ENCODE results near the gene AUTS2.

Gene AUTS2

DNA sequence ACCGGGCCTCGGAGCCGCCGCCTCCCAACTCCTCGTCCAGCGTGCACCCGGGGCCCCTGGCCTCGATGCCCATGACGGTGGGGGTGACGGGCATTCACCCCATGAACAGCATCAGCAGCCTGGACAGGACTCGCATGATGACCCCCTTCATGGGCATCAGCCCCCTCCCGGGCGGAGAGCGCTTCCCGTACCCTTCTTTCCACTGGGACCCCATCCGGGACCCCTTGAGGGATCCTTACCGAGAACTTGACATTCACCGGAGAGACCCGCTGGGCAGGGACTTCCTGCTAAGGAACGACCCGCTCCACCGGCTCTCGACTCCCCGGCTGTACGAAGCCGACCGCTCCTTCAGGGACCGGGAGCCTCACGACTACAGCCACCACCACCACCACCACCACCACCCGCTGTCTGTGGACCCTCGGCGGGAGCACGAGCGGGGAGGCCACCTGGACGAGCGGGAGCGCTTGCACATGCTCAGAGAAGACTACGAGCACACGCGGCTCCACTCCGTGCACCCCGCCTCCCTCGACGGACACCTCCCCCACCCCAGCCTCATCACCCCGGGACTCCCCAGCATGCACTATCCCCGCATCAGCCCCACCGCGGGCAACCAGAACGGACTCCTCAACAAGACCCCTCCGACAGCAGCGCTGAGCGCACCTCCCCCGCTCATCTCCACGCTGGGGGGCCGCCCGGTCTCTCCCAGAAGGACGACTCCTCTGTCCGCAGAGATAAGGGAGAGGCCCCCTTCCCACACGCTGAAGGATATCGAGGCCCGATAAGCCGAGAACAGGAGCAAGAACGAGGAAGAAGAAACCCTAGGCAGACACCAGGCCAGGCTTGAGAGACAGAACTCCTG lies 1192.2 kb downstream of the AUTS2 start:
- no peak overlapping the region for H3K4me3 ChIP-seq (ENCODE audit: low read depth, low read length)

DNA sequence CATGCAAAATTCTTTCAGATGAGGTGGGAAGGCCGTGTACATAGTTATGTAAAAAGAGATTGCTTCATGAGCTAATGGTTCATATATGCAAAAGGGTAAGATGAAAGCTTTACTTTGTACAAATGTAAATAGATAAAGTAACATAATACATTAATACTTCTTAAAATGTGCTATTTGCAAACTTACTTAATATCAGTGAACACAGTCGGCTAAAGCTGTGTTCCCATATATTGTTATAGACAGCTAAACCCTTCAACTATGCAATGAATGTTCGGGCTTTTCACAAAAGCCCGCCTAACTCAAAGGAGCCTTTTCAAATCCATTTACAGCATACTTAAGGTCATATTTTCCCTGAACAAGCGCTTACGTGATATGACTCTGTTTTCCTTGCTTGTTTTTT lies 1193.1 kb downstream of the AUTS2 start:
- H3K27me3 ChIP-seq (ENCODE audit: insufficient read depth, low read depth, severe bottlenecking) = no peaks in the 10 kb centered on the region
- no peaks in the 10 kb centered on the region for H3K9me3 ChIP-seq (ENCODE audit: severe bottlenecking)
- no peak for DNase-seq
- H3K36me3 ChIP-seq = peaks cover 53% of the 10 kb centered on the region
- no peak overlapping the region for H3K27ac ChIP-seq
- no peak overlapping the region for H3K4me3 ChIP-seq (ENCODE audit: low read depth, low read length)
- TF ChIP-seq, protein P1, sequence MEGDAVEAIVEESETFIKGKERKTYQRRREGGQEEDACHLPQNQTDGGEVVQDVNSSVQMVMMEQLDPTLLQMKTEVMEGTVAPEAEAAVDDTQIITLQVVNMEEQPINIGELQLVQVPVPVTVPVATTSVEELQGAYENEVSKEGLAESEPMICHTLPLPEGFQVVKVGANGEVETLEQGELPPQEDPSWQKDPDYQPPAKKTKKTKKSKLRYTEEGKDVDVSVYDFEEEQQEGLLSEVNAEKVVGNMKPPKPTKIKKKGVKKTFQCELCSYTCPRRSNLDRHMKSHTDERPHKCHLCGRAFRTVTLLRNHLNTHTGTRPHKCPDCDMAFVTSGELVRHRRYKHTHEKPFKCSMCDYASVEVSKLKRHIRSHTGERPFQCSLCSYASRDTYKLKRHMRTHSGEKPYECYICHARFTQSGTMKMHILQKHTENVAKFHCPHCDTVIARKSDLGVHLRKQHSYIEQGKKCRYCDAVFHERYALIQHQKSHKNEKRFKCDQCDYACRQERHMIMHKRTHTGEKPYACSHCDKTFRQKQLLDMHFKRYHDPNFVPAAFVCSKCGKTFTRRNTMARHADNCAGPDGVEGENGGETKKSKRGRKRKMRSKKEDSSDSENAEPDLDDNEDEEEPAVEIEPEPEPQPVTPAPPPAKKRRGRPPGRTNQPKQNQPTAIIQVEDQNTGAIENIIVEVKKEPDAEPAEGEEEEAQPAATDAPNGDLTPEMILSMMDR (IDR thresholded peaks at IDR 0.05; ENCODE audit: low read depth, low read length) = no peak

More for the DNA sequence above, 1192.2 kb downstream of the AUTS2 start:
- no peak for DNase-seq
- TF ChIP-seq, protein P1 (IDR thresholded peaks at IDR 0.05; ENCODE audit: low read depth, low read length) = no peak
- H3K9me3 ChIP-seq (ENCODE audit: severe bottlenecking) = no peaks in the 10 kb centered on the region
- no peak overlapping the region for H3K27ac ChIP-seq
- no peaks in the 10 kb centered on the region for H3K27me3 ChIP-seq (ENCODE audit: insufficient read depth, low read depth, severe bottlenecking)
- peaks cover 62% of the 10 kb centered on the region for H3K36me3 ChIP-seq

DNA sequence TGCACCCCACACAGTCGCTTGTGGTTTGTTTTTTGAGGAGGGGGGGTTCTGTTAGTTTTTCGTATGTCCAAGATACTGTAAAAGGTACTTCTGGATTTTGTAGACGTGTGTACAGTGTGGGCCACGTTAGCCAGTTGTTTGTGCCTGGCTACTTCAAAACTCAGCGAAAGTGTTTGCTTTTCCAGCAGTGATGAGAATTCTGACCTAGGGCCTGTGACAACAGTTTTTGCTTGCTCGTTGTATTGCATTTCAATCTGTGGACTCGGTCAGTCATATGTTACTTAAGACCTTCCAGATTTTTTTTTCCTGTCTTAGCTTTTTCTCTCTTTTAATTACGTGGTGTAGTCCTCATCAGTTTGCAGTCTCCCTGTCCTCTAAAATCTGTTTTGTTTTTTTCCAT lies 1194.8 kb downstream of the AUTS2 start:
- Histone ChIP-seq H3K4me3 (ENCODE audit: low read depth, low read length) (no peak overlapping the region), H3K9me3 (ENCODE audit: severe bottlenecking) (no peaks in the 10 kb centered on the region), H3K27me3 (ENCODE audit: insufficient read depth, low read depth, severe bottlenecking) (no peaks in the 10 kb centered on the region), H3K36me3 (peaks cover 36% of the 10 kb centered on the region), H3K27ac (no peak overlapping the region)
- TF ChIP-seq, protein P1 (IDR thresholded peaks at IDR 0.05; ENCODE audit: low read depth, low read length) = no peak
- no peak for DNase-seq

DNA sequence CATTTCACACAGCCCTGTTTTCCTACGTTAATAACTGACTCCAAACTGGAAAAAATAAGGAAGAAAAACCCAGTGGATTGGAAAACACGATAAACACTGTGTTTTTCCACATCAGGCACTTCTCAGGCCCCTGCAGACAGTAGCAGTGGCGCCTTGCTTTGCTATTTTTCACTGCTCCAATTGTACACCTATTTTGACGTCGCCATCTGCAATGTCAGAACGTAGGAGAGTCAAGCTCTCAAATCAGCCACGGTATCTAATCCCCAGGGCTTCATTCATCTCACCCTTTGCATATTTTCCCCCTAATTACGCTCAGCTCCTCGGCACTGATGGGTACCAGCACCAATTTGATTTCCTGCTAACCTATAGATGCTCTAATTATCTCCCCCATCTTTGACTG lies 1195.5 kb downstream of the AUTS2 start:
- DNase-seq = no peak
- no peaks in the 10 kb centered on the region for H3K9me3 ChIP-seq (ENCODE audit: severe bottlenecking)
- no peaks in the 10 kb centered on the region for H3K27me3 ChIP-seq (ENCODE audit: insufficient read depth, low read depth, severe bottlenecking)
- H3K4me3 ChIP-seq (ENCODE audit: low read depth, low read length) = no peak overlapping the region
- no peak overlapping the region for H3K27ac ChIP-seq
- TF ChIP-seq, protein P1 (IDR thresholded peaks at IDR 0.05; ENCODE audit: low read depth, low read length) = no peak
- peaks cover 28% of the 10 kb centered on the region for H3K36me3 ChIP-seq

DNA sequence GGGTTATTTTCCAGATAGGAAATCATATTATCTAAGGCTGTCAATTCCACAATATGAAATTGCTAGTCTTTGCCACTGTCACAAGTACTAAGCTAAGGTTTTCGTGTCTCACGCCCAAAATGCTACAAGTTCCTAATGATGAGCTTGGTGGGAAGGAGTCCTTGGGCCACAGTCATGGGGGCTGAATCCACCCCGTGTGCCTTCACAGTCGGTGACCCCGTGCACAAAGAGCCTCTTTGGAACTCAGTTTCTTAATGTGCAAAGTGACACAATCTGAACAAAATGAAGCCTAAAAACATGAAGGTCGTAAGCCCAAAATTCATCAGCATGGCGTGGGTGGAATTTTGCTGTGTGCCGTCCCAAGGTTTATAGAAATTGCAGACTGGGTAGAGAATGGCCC lies 1196.7 kb downstream of the AUTS2 start:
- TF ChIP-seq, protein P1 (IDR thresholded peaks at IDR 0.05; ENCODE audit: low read depth, low read length) = no peak
- Histone ChIP-seq H3K27me3 (ENCODE audit: insufficient read depth, low read depth, severe bottlenecking) (no peaks in the 10 kb centered on the region), H3K27ac (no peak overlapping the region), H3K36me3 (peaks cover 17% of the 10 kb centered on the region), H3K4me3 (ENCODE audit: low read depth, low read length) (no peak overlapping the region), H3K9me3 (ENCODE audit: severe bottlenecking) (peaks cover 8% of the 10 kb centered on the region)
- no peak for DNase-seq
